ENCODE measurements around the gene HEY2.
"Not testable (repeated sequence)": the region's sequence is repeated elsewhere in the genome, so short reads cannot be mapped to it uniquely, and the experiment has no call there.

The HEY2 gene

GRCh38 chr6:125793863-125794262 is 44.4 kb downstream of the HEY2 start:
- DNase-seq (ENCODE audit: low read depth in 1 of 2, low spot score in 1 of 2): no peak

- no peak for DNase-seq (ENCODE audit: low read depth in 1 of 2, low spot score in 1 of 2)
These were observed 45.1 kb downstream of the HEY2 start for GRCh38 chr6:125794342-125795137.

GRCh38 chr6:125795301-125795700 is 45.9 kb downstream of the HEY2 start:
- DNase-seq (ENCODE audit: low read depth in 1 of 2, low spot score in 1 of 2): no peak

- no peak for DNase-seq (ENCODE audit: low read depth in 1 of 2, low spot score in 1 of 2)
These were observed 47.9 kb downstream of the HEY2 start for GRCh38 chr6:125797120-125797885.

- no peak for DNase-seq (ENCODE audit: low read depth in 1 of 2, low spot score in 1 of 2)
These were observed 48.5 kb downstream of the HEY2 start for GRCh38 chr6:125797886-125798444.

- DNase-seq (ENCODE audit: low read depth in 1 of 2, low spot score in 1 of 2): no peak
These were observed 49.5 kb downstream of the HEY2 start for GRCh38 chr6:125798734-125799508.

- DNase-seq (ENCODE audit: low read depth in 1 of 2, low spot score in 1 of 2): no peak
These were observed 53.0 kb downstream of the HEY2 start for GRCh38 chr6:125802383-125802782.

- DNase-seq (ENCODE audit: low read depth in 1 of 2, low spot score in 1 of 2): no peak
These were observed 53.5 kb downstream of the HEY2 start for GRCh38 chr6:125802943-125803377.

- no peak for DNase-seq (ENCODE audit: low read depth in 1 of 2, low spot score in 1 of 2)
These were observed 54.8 kb downstream of the HEY2 start for GRCh38 chr6:125804264-125804663.

- not testable (repeated sequence) for DNase-seq (ENCODE audit: low read depth in 1 of 2, low spot score in 1 of 2)
These were observed 55.5 kb downstream of the HEY2 start for GRCh38 chr6:125804866-125805425.

GRCh38 chr6:125806813-125807212 is 57.4 kb downstream of the HEY2 start:
- no peak for DNase-seq (ENCODE audit: low read depth in 1 of 2, low spot score in 1 of 2)

- no peak for DNase-seq (ENCODE audit: low read depth in 1 of 2, low spot score in 1 of 2)
These were observed 57.9 kb downstream of the HEY2 start for GRCh38 chr6:125807293-125807692.

GRCh38 chr6:125808060-125808459 is 58.6 kb downstream of the HEY2 start:
- DNase-seq (ENCODE audit: low read depth in 1 of 2, low spot score in 1 of 2): no peak

GRCh38 chr6:125808591-125808990 is 59.2 kb downstream of the HEY2 start:
- DNase-seq (ENCODE audit: low read depth in 1 of 2, low spot score in 1 of 2): no peak

- no peak for DNase-seq (ENCODE audit: low read depth in 1 of 2, low spot score in 1 of 2)
These were observed 60.2 kb downstream of the HEY2 start for GRCh38 chr6:125809570-125810170.

GRCh38 chr6:125810445-125810844 is 61.0 kb downstream of the HEY2 start:
- DNase-seq (ENCODE audit: low read depth in 1 of 2, low spot score in 1 of 2): no peak

Data from activated T-helper 1 cell treated with anti-CD3 and anti-CD28 coated beads, Interleukin-2, amount 50 U/mL, for 16 hours (primary cell).